Tibial nerve (tissue), 4 donors: ENCODE results near the gene DPM2. TPM values are rescaled to one million over a fixed set of nuclear protein-coding genes. Genes with fewer than 3 reads are reported as not detected.
A peak's percentile ranks its signal among the peaks of the same experiment; 100 is the strongest.

Source experiments
- DNase-seq, 2 donors: peaks; one replicate each; pipeline ENCODE4 v3.0.0-alpha.2; 2019; ENCODE audit warnings: low spot score in 2 of 2
- H3K27ac ChIP-seq, 4 donors: fragments of 200-600 bp; sonication (generic) in 3 of 4; one replicate each; pipeline ENCODE4 v1.5.1; 2017 to 2019; ENCODE audit warnings: mild to moderate bottlenecking in 1 of 4
- H3K27me3 ChIP-seq, 2 donors: fragments of 200-600 bp; sonication (generic) in 1 of 2; one replicate each; pipeline versions ENCODE4 v1.5.1 to v1.6.0; 2017 to 2019
- H3K36me3 ChIP-seq, 3 donors: fragments of 200-600 bp; sonication (generic); one replicate each; pipeline ENCODE4 v1.5.1; 2018 to 2019
- H3K4me1 ChIP-seq, 4 donors: fragments of 200-600 bp; sonication (generic) in 3 of 4; one replicate each; pipeline ENCODE4 v1.5.1; 2017 to 2019
- H3K4me3 ChIP-seq, 4 donors: fragments of 200-600 bp; sonication (generic) in 3 of 4; one replicate each; pipeline ENCODE4 v1.5.1; 2017 to 2019; ENCODE audit warnings: mild to moderate bottlenecking in 1 of 4, moderate library complexity in 1 of 4
- H3K9me3 ChIP-seq, 4 donors: fragments of 200-600 bp; sonication (generic) in 3 of 4; one replicate each; pipeline ENCODE4 v1.5.1; 2017 to 2019
- EP300 ChIP-seq, 2 donors: sonication (generic); formaldehyde crosslinking; IDR thresholded peaks; one replicate each; pipeline ENCODE4 v1.6.1; 2017; ENCODE audit warnings: antibody characterized with exemption in 2 of 2, mild to moderate bottlenecking in 1 of 2
- POLR2A ChIP-seq, 2 donors: fragments of 450-650 bp; IDR thresholded peaks; one replicate each; pipeline ENCODE4 v1.6.1; 2017; ENCODE audit warnings: antibody characterized with exemption in 2 of 2, mild to moderate bottlenecking in 2 of 2, moderate library complexity in 2 of 2
- WGBS, 2 donors: methylation state at CpG; one replicate each; pipeline ENCODE4 v1.1.5; 2018; 5-methylcytosine and 5-hydroxymethylcytosine counted together
- total RNA-seq, 4 donors: library from RNA; depleted of rRNA; stranded (reverse); fragments of >200 nt; gene quantifications; one replicate each; pipeline ENCODE4 v1.1.0, GENCODE V29; 2016
- TF ChIP-seq, protein P1 (sequence below), 5 experiments: fragments of 200-600 bp in 3 of 5; fragments of 450-650 bp in 2 of 5; sonication (generic) in 3 of 5; IDR thresholded peaks; one replicate each; pipeline ENCODE4 v1.5.1; 2016 to 2019; ENCODE audit warnings: antibody characterized with exemption in 5 of 5, mild to moderate bottlenecking in 3 of 5, moderate library complexity in 2 of 5

Gene DPM2
- total RNA-seq, 4 donors from 2014 or later: 9.0 to 21.9 (median 14.7) TPM

GRCh38 chr9:127934248-127934647 lies 3.4 kb downstream of the DPM2 start:
- 81 to 91% methylated on average over 4 of the region's 4 CpGs for WGBS, 2 donors
- Histone ChIP-seq H3K9me3 (no peaks in the 10 kb centered on the region), H3K27me3 (peaks cover 0 to 4% of the 10 kb centered on the region in 2 donors), H3K36me3 (peaks cover 0 to 22% (median 0%) of the 10 kb centered on the region in 3 donors), H3K4me3 (no peak overlapping the region), H3K27ac (no peak overlapping the region), H3K4me1 (peaks cover 5 to 59% (median 38%) of the 10 kb centered on the region in 4 donors)
- TF ChIP-seq EP300 (IDR thresholded peaks at IDR 0.05) (no peak), POLR2A (IDR thresholded peaks at IDR 0.05) (no peak)
- TF ChIP-seq, protein P1, sequence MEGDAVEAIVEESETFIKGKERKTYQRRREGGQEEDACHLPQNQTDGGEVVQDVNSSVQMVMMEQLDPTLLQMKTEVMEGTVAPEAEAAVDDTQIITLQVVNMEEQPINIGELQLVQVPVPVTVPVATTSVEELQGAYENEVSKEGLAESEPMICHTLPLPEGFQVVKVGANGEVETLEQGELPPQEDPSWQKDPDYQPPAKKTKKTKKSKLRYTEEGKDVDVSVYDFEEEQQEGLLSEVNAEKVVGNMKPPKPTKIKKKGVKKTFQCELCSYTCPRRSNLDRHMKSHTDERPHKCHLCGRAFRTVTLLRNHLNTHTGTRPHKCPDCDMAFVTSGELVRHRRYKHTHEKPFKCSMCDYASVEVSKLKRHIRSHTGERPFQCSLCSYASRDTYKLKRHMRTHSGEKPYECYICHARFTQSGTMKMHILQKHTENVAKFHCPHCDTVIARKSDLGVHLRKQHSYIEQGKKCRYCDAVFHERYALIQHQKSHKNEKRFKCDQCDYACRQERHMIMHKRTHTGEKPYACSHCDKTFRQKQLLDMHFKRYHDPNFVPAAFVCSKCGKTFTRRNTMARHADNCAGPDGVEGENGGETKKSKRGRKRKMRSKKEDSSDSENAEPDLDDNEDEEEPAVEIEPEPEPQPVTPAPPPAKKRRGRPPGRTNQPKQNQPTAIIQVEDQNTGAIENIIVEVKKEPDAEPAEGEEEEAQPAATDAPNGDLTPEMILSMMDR (IDR thresholded peaks at IDR 0.05): no peak
- DNase-seq: no peak

DNA sequence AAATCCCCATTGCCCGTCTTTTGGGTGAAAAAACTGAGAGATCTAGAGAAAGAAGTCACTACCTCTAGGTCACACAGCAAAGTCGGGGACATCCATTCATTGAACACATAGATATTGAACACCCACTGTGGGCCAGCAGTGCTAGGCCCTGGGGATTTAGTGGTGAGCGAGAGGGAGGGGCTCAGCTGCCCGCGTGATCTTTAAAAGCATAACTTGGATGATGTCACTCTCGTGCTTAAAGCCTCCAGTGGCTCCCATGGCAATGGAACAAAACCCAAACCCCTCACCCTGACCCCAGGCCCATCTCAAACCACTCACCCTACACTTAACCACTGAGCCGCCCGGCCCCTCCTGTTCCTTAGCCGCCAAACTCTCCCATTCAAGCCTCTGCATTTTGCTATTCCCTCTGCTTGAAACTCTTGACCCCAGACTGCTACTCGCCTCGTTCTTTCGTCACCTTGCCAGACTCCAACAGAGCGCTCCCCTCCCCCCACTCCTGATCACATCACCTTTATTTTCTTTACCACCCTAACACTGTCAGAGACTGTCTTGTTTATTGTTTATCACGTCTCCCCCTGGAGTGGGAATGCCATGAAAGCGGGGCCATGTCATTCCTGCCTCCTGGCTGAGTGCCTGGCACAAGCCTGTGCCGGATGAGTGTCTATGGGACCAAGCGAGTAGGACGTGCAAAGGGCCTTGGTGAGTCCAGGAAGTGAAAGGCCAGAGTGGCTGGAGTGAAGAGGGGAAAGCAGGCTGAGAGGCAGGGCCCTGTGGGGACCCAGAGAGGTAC lies 6.4 kb downstream of the DPM2 start:
- Histone ChIP-seq H3K36me3 (peaks cover 0 to 22% (median 0%) of the 10 kb centered on the region in 3 donors), H3K27me3 (peaks cover 0 to 30% of the 10 kb centered on the region in 2 donors), H3K9me3 (no peaks in the 10 kb centered on the region), H3K4me3 (peak overlapping the region; percentile 29 to 66 (median 52)), H3K4me1 (peaks cover 0 to 54% (median 30%) of the 10 kb centered on the region in 4 donors), H3K27ac (peak overlapping the region in 2 of 4 donors; percentile 67)
- no peak for DNase-seq
- 14 to 20% methylated on average over 18 of the region's 18 CpGs for WGBS, 2 donors
- TF ChIP-seq EP300 (IDR thresholded peaks at IDR 0.05) (peak in 1 of 2 donors; percentile 1), POLR2A (IDR thresholded peaks at IDR 0.05) (no peak)
- TF ChIP-seq, protein P1 (IDR thresholded peaks at IDR 0.05): no peak

- Histone ChIP-seq H3K9me3 (no peaks in the 10 kb centered on the region), H3K36me3 (peaks cover 0 to 15% (median 0%) of the 10 kb centered on the region in 3 donors), H3K27me3 (peaks cover 0 to 38% of the 10 kb centered on the region in 2 donors), H3K4me3 (peak within 1 kb of the TSS; percentile 29 to 66 (median 52)), H3K27ac (peak within 1 kb of the TSS in 2 of 4 donors; percentile 67), H3K4me1 (peaks cover 0 to 46% (median 27%) of the 10 kb centered on the region in 4 donors)
- WGBS, 2 donors: 1 to 3% methylated on average over 44 to 62 of the region's 70 CpGs
- peak in 1 of 2 donors; percentile 70 for DNase-seq
- peak in 1 of 2 donors; percentile 3 for TF ChIP-seq EP300 (IDR thresholded peaks at IDR 0.05)
- no peak for TF ChIP-seq POLR2A (IDR thresholded peaks at IDR 0.05)
Observed at GRCh38 chr9:127930231-127931091, 7.2 kb downstream of the DPM2 start, which contains the start of gene PIP5KL1. Gene PIP5KL1 (minus strand): TSS chr9:127930777. CDS start chr9:127930752, 25 bp downstream.

DNA sequence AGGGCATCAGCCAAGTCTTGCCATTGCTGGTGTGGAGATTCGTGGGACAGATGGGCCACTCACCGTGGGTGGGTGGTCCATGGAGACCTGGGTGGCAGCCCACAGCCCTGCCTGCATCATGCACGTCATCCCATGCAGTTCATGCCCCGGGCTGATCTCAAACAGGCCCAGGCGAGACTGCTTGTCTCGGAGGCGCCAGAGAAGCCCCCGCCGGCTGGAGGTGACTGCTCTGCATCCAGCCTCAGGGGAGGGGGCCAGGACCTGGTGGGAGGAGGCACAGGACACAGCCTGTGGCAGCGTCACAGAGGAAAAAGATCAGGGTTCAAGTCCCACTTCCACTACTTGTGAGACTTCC lies 8.1 kb downstream of the DPM2 start:
- WGBS, 2 donors: 70 to 73% methylated on average over 10 of the region's 10 CpGs
- TF ChIP-seq, protein P1 (IDR thresholded peaks at IDR 0.05): no peak
- TF ChIP-seq POLR2A (IDR thresholded peaks at IDR 0.05) (no peak), EP300 (IDR thresholded peaks at IDR 0.05) (no peak)
- Histone ChIP-seq H3K36me3 (peaks cover 0 to 7% (median 0%) of the 10 kb centered on the region in 3 donors), H3K27ac (no peak overlapping the region), H3K4me1 (peaks cover 0 to 39% (median 27%) of the 10 kb centered on the region in 4 donors), H3K4me3 (no peak overlapping the region), H3K27me3 (peaks cover 0 to 45% of the 10 kb centered on the region in 2 donors), H3K9me3 (no peaks in the 10 kb centered on the region)
- no peak for DNase-seq
